ENCODE results near the gene AGPAT3. TPM values are rescaled to one million over a fixed set of nuclear protein-coding genes. Genes with fewer than 3 reads are reported as not detected.

The AGPAT3 gene
- total and polyA plus RNA-seq, 7 donors, result 14.4 to 48.5 (median 20.3) TPM

DNA sequence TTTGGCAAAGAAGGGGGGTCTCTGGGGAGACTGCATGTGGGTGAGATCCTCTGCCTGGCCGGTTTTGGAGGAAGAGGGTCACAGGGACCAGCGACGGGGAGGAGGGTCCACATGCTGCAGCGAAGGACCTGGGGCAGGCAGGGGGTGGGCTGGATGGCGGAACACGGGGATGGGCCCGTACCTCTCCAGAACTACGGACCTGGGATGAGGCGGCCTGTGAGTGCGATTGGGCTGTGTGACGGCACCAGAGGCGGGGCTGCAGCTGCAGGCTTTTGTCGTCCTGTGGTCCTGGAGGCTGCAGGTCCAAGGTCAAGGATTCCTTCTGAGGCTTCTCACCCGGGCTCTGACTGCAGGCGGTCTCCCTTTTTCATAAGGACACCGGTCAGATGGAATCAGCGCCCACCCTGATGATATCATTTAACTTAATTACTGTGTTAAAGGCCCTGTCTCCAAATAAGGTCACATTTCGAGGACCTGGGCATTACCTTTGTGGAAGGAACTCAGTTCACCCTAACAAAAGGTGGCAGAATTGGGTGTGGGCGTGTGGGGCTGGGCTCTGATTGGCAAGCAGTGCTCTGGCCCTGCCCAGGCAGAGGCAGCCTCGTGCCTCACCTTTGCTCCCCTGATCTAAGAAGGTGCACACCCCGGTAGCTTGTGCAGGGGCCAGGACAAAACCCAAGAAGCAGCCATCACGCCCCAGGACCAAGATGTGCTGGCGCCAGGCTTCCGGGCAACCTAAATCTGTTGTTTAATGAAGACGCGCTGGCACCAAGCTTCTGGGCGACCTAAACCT, 87.1 kb downstream of the AGPAT3 start:
- Histone ChIP-seq H3K4me1 (peaks cover 0 to 24% (median 6%) of the 10 kb centered on the region in 4 donors), H3K9me3 (peaks cover 0 to 4% (median 2%) of the 10 kb centered on the region in 4 donors), H3K27me3 (no peaks in the 10 kb centered on the region), H3K36me3 (peaks cover 0 to 3% (median 0%) of the 10 kb centered on the region in 4 donors), H3K27ac (no peak overlapping the region), H3K4me3 (no peak overlapping the region)
- no peak for DNase-seq
- TF ChIP-seq POLR2A (IDR thresholded peaks at IDR 0.05) (no peak), POLR2AphosphoS5 (IDR thresholded peaks at IDR 0.05) (no peak), EP300 (IDR thresholded peaks at IDR 0.05) (no peak)
- TF ChIP-seq, protein P1, sequence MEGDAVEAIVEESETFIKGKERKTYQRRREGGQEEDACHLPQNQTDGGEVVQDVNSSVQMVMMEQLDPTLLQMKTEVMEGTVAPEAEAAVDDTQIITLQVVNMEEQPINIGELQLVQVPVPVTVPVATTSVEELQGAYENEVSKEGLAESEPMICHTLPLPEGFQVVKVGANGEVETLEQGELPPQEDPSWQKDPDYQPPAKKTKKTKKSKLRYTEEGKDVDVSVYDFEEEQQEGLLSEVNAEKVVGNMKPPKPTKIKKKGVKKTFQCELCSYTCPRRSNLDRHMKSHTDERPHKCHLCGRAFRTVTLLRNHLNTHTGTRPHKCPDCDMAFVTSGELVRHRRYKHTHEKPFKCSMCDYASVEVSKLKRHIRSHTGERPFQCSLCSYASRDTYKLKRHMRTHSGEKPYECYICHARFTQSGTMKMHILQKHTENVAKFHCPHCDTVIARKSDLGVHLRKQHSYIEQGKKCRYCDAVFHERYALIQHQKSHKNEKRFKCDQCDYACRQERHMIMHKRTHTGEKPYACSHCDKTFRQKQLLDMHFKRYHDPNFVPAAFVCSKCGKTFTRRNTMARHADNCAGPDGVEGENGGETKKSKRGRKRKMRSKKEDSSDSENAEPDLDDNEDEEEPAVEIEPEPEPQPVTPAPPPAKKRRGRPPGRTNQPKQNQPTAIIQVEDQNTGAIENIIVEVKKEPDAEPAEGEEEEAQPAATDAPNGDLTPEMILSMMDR (IDR thresholded peaks at IDR 0.05), result no peak
- intact Hi-C loops (cut with DNase I), result no loop called here
- 77 to 86% methylated on average over 27 of the region's 27 CpGs for WGBS, 2 donors

DNA sequence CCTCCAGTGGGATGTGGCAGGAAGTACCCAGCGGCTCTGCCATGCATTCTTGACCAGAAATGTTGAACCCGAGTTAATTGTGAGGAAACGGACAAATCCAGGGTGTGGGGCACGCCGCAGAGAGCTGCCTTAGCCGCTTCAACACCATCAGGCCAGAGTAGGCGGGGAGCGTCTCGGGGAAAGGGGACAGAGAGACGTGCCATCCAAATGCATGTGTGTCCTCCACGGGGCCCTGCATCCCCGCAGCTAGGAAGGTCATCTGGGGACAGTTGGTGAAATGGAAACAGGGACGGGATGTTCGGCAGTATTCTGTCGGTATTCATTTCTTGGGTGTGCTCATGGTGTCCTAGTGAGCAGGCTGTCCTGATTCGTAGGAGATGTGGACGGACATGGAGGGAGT, 88.0 kb downstream of the AGPAT3 start:
- H3K4me3 ChIP-seq, result no peak overlapping the region
- H3K27me3 ChIP-seq, result no peaks in the 10 kb centered on the region
- TF ChIP-seq POLR2AphosphoS5 (IDR thresholded peaks at IDR 0.05) (no peak), POLR2A (IDR thresholded peaks at IDR 0.05) (no peak), EP300 (IDR thresholded peaks at IDR 0.05) (no peak)
- TF ChIP-seq, protein P1 (IDR thresholded peaks at IDR 0.05), result no peak
- H3K4me1 ChIP-seq, result peaks cover 0 to 25% (median 6%) of the 10 kb centered on the region in 4 donors
- 91 to 93% methylated on average over 17 of the region's 17 CpGs for WGBS, 2 donors
- peaks cover 0 to 3% (median 0%) of the 10 kb centered on the region in 4 donors for H3K36me3 ChIP-seq
- DNase-seq, result no peak
- H3K27ac ChIP-seq, result no peak overlapping the region
- intact Hi-C loops (cut with DNase I), result no loop called here
- peaks cover 0 to 4% (median 2%) of the 10 kb centered on the region in 4 donors for H3K9me3 ChIP-seq

DNA sequence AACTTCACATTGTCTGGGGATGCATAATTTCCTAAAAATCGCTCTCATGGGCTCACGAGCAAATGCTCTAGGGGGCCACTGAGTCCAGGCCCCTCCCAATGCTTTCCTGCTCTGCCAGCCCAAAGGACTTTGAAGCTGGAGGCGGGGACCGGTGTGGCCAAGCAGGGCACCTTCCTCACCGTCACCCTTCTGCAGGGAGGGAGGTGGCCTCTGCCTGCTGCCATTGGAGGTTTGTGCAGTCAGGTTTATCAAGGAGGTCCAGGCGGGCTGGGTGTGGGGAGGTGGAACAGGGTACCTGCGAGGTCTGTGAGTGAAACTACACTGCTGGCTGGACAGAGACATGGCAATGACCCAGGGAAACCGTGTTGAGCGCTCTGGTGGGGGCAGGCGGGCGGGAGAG, 89.0 kb downstream of the AGPAT3 start:
- TF ChIP-seq, protein P1 (IDR thresholded peaks at IDR 0.05), result no peak
- TF ChIP-seq POLR2AphosphoS5 (IDR thresholded peaks at IDR 0.05) (no peak), EP300 (IDR thresholded peaks at IDR 0.05) (no peak), POLR2A (IDR thresholded peaks at IDR 0.05) (no peak)
- WGBS, 2 donors, result 84 to 93% methylated on average over 11 of the region's 11 CpGs
- no peaks in the 10 kb centered on the region for H3K27me3 ChIP-seq
- H3K27ac ChIP-seq, result no peak overlapping the region
- H3K9me3 ChIP-seq, result peaks cover 0 to 4% (median 2%) of the 10 kb centered on the region in 4 donors
- peaks cover 0 to 3% (median 0%) of the 10 kb centered on the region in 4 donors for H3K36me3 ChIP-seq
- peaks cover 0 to 25% (median 6%) of the 10 kb centered on the region in 4 donors for H3K4me1 ChIP-seq
- intact Hi-C loops (cut with DNase I), result no loop called here
- no peak overlapping the region for H3K4me3 ChIP-seq
- no peak for DNase-seq

DNA sequence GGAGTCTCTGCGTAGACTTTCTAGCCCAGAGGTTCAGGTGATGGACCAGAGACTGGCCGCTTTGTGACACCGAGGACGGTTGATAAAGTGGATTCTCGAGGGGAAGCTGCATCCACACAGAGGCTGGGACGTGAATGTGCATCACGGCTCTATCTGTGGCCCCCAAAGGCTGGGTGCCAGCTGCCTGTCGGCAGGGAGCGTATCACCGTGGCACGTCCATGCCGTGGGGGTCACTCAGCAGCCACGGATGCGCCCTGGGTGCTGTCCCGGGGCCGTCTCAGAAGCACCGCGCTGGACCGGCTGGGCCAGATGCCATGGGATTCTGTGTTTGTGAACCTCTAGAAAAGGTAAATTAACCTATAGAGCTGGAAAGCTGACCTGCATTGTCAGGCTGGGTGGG, 89.9 kb downstream of the AGPAT3 start:
- H3K4me3 ChIP-seq, result no peak overlapping the region
- peaks cover 0 to 8% (median 1%) of the 10 kb centered on the region in 4 donors for H3K36me3 ChIP-seq
- no peak overlapping the region for H3K27ac ChIP-seq
- TF ChIP-seq EP300 (IDR thresholded peaks at IDR 0.05) (no peak), POLR2A (IDR thresholded peaks at IDR 0.05) (no peak), POLR2AphosphoS5 (IDR thresholded peaks at IDR 0.05) (no peak)
- TF ChIP-seq, protein P1 (IDR thresholded peaks at IDR 0.05), result no peak
- 96 to 97% methylated on average over 19 of the region's 19 CpGs for WGBS, 2 donors
- H3K4me1 ChIP-seq, result peaks cover 0 to 25% (median 9%) of the 10 kb centered on the region in 4 donors
- intact Hi-C loops (cut with DNase I), result no loop called here
- DNase-seq, result no peak
- H3K27me3 ChIP-seq, result no peaks in the 10 kb centered on the region
- H3K9me3 ChIP-seq, result no peaks in the 10 kb centered on the region
